HFFc6 (cell line): ENCODE results near the gene FMN2. TPM values are rescaled to one million over a fixed set of nuclear protein-coding genes. Genes with fewer than 3 reads are reported as not detected.

Source experiments
- DNase-seq: peaks from one replicate; pipeline ENCODE4 v3.0.0-alpha.2; 2018
- H3K27ac Mint-ChIP-seq: 2 replicates; pipeline ENCODE4 v1.8.0; 2020; ENCODE audit warnings: mild to moderate bottlenecking, mixed read lengths
- H3K27me3 Mint-ChIP-seq: 2 replicates; pipeline ENCODE4 v1.8.0; 2021; ENCODE audit warnings: mild to moderate bottlenecking, moderate library complexity, mixed read lengths; ENCODE audit not compliant: insufficient read depth
- H3K36me3 Mint-ChIP-seq: 2 replicates; pipeline ENCODE4 v1.8.0; 2021; ENCODE audit warnings: low read depth, mixed read lengths
- H3K4me1 Mint-ChIP-seq: 2 replicates; pipeline ENCODE4 v1.8.0; 2020; ENCODE audit warnings: low read depth, mixed read lengths
- H3K4me3 Mint-ChIP-seq: 2 replicates; pipeline ENCODE4 v1.8.0; 2020; ENCODE audit warnings: mild to moderate bottlenecking, moderate library complexity, mixed read lengths
- H3K9me3 Mint-ChIP-seq: 2 replicates; pipeline ENCODE4 v1.8.0; 2020; ENCODE audit warnings: mild to moderate bottlenecking, mixed read lengths
- CTCF ChIP-seq: fragments of 200-600 bp; sonication (generic); IDR thresholded peaks from 2 replicates; pipeline ENCODE4 v1.5.0; 2021; ENCODE audit warnings: antibody characterized with exemption, mild to moderate bottlenecking
- total RNA-seq, 6 experiments: library from RNA; stranded (reverse); fragmentation: NEBNext Ultra II Directional; extraction: Animal tissue kit (Norgen Biotek cat#: 25700); gene quantifications; 2 replicates in 1 of 6; 3 replicates in 5 of 6; pipeline ENCODE4 v1.2.3, GENCODE V29; 2021

FMN2 gene
- total RNA-seq, 6 experiments from 2014 or later = 82.6 to 115 (median 96.4) TPM

- no peaks in the 10 kb centered on the region for H3K27me3 Mint-ChIP-seq
- peaks cover 55% of the 10 kb centered on the region for H3K36me3 Mint-ChIP-seq
- DNase-seq = no peak
- peak overlapping the region; percentile 75 for H3K27ac Mint-ChIP-seq
- H3K4me1 Mint-ChIP-seq = peaks cover 84% of the 10 kb centered on the region
- H3K4me3 Mint-ChIP-seq = no peak overlapping the region; the same call in 1 of the 2 replicates
- TF ChIP-seq CTCF = no peak
- no peaks in the 10 kb centered on the region for H3K9me3 Mint-ChIP-seq
Observed at GRCh38 chr1:240109920-240110636, 18.4 kb downstream of the FMN2 start.

DNA sequence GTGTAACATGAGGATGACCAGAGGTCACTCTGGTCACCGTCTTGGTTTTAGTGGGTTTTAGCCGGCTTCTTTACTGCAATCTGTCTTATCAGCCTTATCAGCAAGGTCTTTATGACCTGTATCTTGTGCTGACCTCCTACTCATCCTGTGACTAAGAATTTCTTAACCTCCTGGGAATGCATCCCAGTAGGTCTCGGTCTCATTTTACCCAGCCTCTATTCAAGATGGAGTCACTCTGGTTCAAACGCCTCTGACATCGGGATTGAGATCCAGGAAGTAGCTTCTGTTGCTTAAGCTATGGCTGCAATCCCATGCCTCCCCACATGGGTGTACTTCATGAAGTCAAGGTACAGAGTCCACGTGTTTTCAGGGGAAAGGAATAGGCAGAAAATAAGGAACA, 19.9 kb downstream of the FMN2 start:
- Mint-ChIP-seq H3K9me3 (no peaks in the 10 kb centered on the region), H3K4me3 (no peak overlapping the region), H3K4me1 (peaks cover 70% of the 10 kb centered on the region), H3K36me3 (peaks cover 49% of the 10 kb centered on the region), H3K27me3 (no peaks in the 10 kb centered on the region), H3K27ac (peak overlapping the region; percentile 54)
- DNase-seq = no peak
- TF ChIP-seq CTCF = peak; percentile 54

DNA sequence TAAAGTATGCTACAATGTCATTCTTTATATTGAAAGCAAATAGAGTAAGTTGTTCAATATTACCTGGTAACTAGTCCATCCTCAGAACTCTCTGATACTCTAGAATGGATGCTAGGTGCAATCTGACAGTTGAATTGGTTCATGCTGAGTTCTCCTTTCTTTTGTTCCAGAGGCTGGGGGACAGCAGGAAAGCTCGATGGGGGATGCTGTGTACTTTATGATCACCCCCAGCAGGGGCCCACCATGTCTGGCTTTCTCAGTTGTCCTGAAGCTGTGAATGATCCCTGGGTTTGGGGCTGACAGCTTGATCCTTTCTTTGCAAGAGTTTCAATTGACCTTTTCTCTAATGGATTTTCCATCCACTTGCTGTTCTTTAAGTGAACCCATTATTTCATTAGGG, 22.5 kb downstream of the FMN2 start:
- Mint-ChIP-seq H3K36me3 (peaks cover 35% of the 10 kb centered on the region), H3K9me3 (no peaks in the 10 kb centered on the region), H3K27ac (no peak overlapping the region; the same call in 1 of the 2 replicates), H3K27me3 (no peaks in the 10 kb centered on the region), H3K4me3 (no peak overlapping the region), H3K4me1 (peaks cover 43% of the 10 kb centered on the region)
- no peak for DNase-seq
- no peak for TF ChIP-seq CTCF

- no peak for TF ChIP-seq CTCF
- H3K4me3 Mint-ChIP-seq = no peak overlapping the region
- no peak overlapping the region for H3K27ac Mint-ChIP-seq
- peaks cover 27% of the 10 kb centered on the region; the same call in 1 of the 2 replicates for H3K36me3 Mint-ChIP-seq
- no peaks in the 10 kb centered on the region for H3K27me3 Mint-ChIP-seq
- peaks cover 41% of the 10 kb centered on the region for H3K4me1 Mint-ChIP-seq
- H3K9me3 Mint-ChIP-seq = no peaks in the 10 kb centered on the region
- no peak for DNase-seq
Observed at GRCh38 chr1:240115831-240116230, 24.1 kb downstream of the FMN2 start.

- H3K27me3 Mint-ChIP-seq = no peaks in the 10 kb centered on the region; the same call in 1 of the 2 replicates
- no peak overlapping the region for H3K27ac Mint-ChIP-seq
- TF ChIP-seq CTCF = no peak
- H3K4me1 Mint-ChIP-seq = peaks cover 30% of the 10 kb centered on the region
- no peak for DNase-seq
- no peak overlapping the region for H3K4me3 Mint-ChIP-seq
- H3K36me3 Mint-ChIP-seq = peaks cover 19% of the 10 kb centered on the region; the same call in 1 of the 2 replicates
- H3K9me3 Mint-ChIP-seq = no peaks in the 10 kb centered on the region
Observed at GRCh38 chr1:240116831-240117769, 25.4 kb downstream of the FMN2 start.
